GM19372 (cell line): ENCODE data around the gene ZNF324.
"Not testable (repeated sequence)": the region's sequence is repeated elsewhere in the genome, so short reads cannot be mapped to it uniquely, and the experiment has no call there.

ENCODE experiments used
- ATAC-seq: cut with Tn5 transposase; IDR thresholded peaks from one replicate; pipeline ENCODE4 v1.9.1; 2021; ENCODE audit warnings: mild to moderate bottlenecking, low read depth, moderate library complexity; ENCODE audit not compliant: unreplicated experiment

The ZNF324 gene

GRCh38 chr19:58466760-58467589 is at the start of gene ZNF324:
Gene ZNF324, plus strand, starts transcription at chr19:58467080. Its CDS starts 2,106 bp downstream, at chr19:58469186.
- ATAC-seq: peak; percentile 91

GRCh38 chr19:58428617-58429016 is 38.3 kb upstream of the ZNF324 start:
- ATAC-seq: no peak

GRCh38 chr19:58429745-58430144 is 37.1 kb upstream of the ZNF324 start:
- no peak for ATAC-seq

GRCh38 chr19:58434217-58434616 is 32.7 kb upstream of the ZNF324 start:
- no peak for ATAC-seq

GRCh38 chr19:58439576-58440554 is 27.0 kb upstream of the ZNF324 start, which contains the start of gene ZNF132:
Gene ZNF132, minus strand, starts transcription at chr19:58440153. Its CDS starts 332 bp downstream, at chr19:58439821.
- peak; percentile 95 for ATAC-seq

GRCh38 chr19:58440556-58440955 is 26.3 kb upstream of the ZNF324 start:
- no peak for ATAC-seq

- ATAC-seq: not testable (repeated sequence)
Observed at GRCh38 chr19:58442986-58443385, 23.9 kb upstream of the ZNF324 start.

GRCh38 chr19:58448860-58449259 is 18.0 kb upstream of the ZNF324 start:
- ATAC-seq: not testable (repeated sequence)

GRCh38 chr19:58449980-58450379 is 16.9 kb upstream of the ZNF324 start:
- not testable (repeated sequence) for ATAC-seq

- no peak for ATAC-seq
Observed at GRCh38 chr19:58450856-58451357, 16.0 kb upstream of the ZNF324 start.

GRCh38 chr19:58451358-58452101 is 15.3 kb upstream of the ZNF324 start, which contains the start of gene ZNF324B:
Gene ZNF324B, plus strand, starts transcription at chr19:58451622. Its CDS starts 2,080 bp downstream, at chr19:58453702.
- ATAC-seq: peak; percentile 93

GRCh38 chr19:58453743-58454142 is 13.1 kb upstream of the ZNF324 start:
- ATAC-seq: no peak

GRCh38 chr19:58455306-58455705 is 11.6 kb upstream of the ZNF324 start:
- no peak for ATAC-seq

- ATAC-seq: no peak
Observed at GRCh38 chr19:58456111-58456510, 10.8 kb upstream of the ZNF324 start.

- no peak for ATAC-seq
Observed at GRCh38 chr19:58460039-58460438, 6.8 kb upstream of the ZNF324 start.

- ATAC-seq: peak; percentile 19
Observed at GRCh38 chr19:58466089-58466759, 656 bp upstream of the ZNF324 start.

GRCh38 chr19:58468216-58468839 is 1.4 kb downstream of the ZNF324 start:
- no peak for ATAC-seq

- ATAC-seq: no peak
Observed at GRCh38 chr19:58469241-58470013, 2.5 kb downstream of the ZNF324 start.
